Lower leg skin (tissue), 4 donors: ENCODE results near the gene CIB4. TPM values are rescaled to one million over a fixed set of nuclear protein-coding genes. Genes with fewer than 3 reads are reported as not detected.

Source experiments
- DNase-seq, 2 donors: peaks; one replicate each; pipeline ENCODE4 v3.0.0-alpha.2; 2019; ENCODE audit warnings: low spot score in 2 of 2
- H3K4me3 ChIP-seq: fragments of 200-600 bp; sonication (generic); 2 replicates; pipeline ENCODE4 v1.5.1; 2017; ENCODE audit warnings: mild to moderate bottlenecking, low read depth; ENCODE audit not compliant: poor library complexity, severe bottlenecking
- POLR2A ChIP-seq, 2 donors: fragments of 450-650 bp; IDR thresholded peaks; one replicate each; pipeline ENCODE4 v1.6.1; 2016 to 2017; ENCODE audit warnings: antibody characterized with exemption in 2 of 2, mild to moderate bottlenecking in 1 of 2, moderate library complexity in 1 of 2
- WGBS, 2 donors: methylation state at CpG; one replicate each; pipeline ENCODE4 v1.1.5; 2018; 5-methylcytosine and 5-hydroxymethylcytosine counted together
- intact Hi-C: fragments of 100-400 bp; cut with DNase I; formaldehyde crosslinking; loops from one replicate; pipeline ENCODE4 v1.15.0; 2023; ENCODE audit warnings: low total_unique reads
- total RNA-seq, 4 donors: library from RNA; depleted of rRNA; stranded (reverse); fragments of >200 nt; gene quantifications; one replicate each; pipeline ENCODE4 v1.1.0, GENCODE V29; 2016
- TF ChIP-seq, protein P1 (sequence below), 3 donors: fragments of 450-650 bp; IDR thresholded peaks; one replicate each; pipeline ENCODE4 v1.5.1; 2016; ENCODE audit warnings: antibody characterized with exemption in 3 of 3, mild to moderate bottlenecking in 3 of 3, moderate library complexity in 2 of 3

CIB4 gene
- not detected for total RNA-seq

DNA sequence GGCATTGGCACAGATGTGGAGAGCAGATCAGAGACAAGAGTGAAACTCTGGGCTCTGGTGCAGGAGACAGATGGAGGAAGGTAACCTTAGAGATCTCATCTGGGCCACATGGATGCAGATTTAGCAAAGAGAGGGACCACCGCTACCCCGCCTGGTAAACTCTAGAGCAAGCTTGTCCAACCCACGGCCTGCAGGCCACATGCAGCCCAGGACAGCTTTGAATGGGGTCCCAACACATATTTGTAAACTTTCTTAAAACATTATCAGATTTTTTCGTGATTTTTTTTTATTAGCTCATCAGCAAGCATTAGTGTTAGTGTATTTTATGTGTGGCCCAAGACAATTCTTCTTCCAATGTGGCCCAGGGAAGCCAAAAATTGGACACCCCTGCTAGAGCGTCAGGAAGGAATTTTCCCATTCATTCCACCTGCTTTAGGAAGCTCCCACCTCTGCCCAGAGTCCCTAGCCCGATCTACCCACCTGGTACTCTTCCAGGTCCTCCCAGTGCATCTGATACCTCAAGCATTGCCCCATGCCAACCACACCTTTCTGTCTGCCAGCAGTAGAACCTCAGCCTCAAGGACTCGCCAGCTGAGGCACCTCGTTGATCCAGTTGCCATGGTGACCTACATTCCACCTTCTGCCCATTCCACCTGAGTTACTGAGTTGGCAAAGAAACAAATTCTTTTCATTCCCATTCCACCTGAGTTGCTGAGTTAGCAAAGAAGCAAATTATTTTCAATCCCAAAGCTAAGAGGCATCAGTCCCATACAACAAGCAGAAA is at the start of gene CIB4:
TSS of gene CIB4 (minus strand) at position 586 of the 784 bp plus-strand sequence. CDS start at position 534, 52 bp downstream.
- H3K4me3 ChIP-seq: no peak within 1 kb of the TSS
- TF ChIP-seq POLR2A (IDR thresholded peaks at IDR 0.05): no peak
- TF ChIP-seq, protein P1, sequence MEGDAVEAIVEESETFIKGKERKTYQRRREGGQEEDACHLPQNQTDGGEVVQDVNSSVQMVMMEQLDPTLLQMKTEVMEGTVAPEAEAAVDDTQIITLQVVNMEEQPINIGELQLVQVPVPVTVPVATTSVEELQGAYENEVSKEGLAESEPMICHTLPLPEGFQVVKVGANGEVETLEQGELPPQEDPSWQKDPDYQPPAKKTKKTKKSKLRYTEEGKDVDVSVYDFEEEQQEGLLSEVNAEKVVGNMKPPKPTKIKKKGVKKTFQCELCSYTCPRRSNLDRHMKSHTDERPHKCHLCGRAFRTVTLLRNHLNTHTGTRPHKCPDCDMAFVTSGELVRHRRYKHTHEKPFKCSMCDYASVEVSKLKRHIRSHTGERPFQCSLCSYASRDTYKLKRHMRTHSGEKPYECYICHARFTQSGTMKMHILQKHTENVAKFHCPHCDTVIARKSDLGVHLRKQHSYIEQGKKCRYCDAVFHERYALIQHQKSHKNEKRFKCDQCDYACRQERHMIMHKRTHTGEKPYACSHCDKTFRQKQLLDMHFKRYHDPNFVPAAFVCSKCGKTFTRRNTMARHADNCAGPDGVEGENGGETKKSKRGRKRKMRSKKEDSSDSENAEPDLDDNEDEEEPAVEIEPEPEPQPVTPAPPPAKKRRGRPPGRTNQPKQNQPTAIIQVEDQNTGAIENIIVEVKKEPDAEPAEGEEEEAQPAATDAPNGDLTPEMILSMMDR (IDR thresholded peaks at IDR 0.05): no peak
- intact Hi-C loops: no loop called here
- WGBS, 2 donors: 66 to 71% methylated on average over 8 of the region's 8 CpGs
- peak in 1 of 2 donors; percentile 53 for DNase-seq

- no peak for DNase-seq
- TF ChIP-seq, protein P1 (IDR thresholded peaks at IDR 0.05): no peak
- no peak for TF ChIP-seq POLR2A (IDR thresholded peaks at IDR 0.05)
- H3K4me3 ChIP-seq: no peak overlapping the region
- WGBS, 2 donors: 66 to 81% methylated on average over 5 of the region's 5 CpGs
- intact Hi-C loops: no loop called here
Measured at GRCh38 chr2:26687801-26688200, 46.6 kb upstream of the CIB4 start.

- 67 to 69% methylated on average over 4 of the region's 4 CpGs for whole genome bisulfite sequencing, 2 donors
- no peak for DNase-seq
- H3K4me3 ChIP-seq: no peak overlapping the region
- TF ChIP-seq, protein P1 (IDR thresholded peaks at IDR 0.05): no peak
- TF ChIP-seq POLR2A (IDR thresholded peaks at IDR 0.05): no peak
- intact Hi-C loops: no loop called here
Measured at GRCh38 chr2:26687328-26687727, 46.2 kb upstream of the CIB4 start.

DNA sequence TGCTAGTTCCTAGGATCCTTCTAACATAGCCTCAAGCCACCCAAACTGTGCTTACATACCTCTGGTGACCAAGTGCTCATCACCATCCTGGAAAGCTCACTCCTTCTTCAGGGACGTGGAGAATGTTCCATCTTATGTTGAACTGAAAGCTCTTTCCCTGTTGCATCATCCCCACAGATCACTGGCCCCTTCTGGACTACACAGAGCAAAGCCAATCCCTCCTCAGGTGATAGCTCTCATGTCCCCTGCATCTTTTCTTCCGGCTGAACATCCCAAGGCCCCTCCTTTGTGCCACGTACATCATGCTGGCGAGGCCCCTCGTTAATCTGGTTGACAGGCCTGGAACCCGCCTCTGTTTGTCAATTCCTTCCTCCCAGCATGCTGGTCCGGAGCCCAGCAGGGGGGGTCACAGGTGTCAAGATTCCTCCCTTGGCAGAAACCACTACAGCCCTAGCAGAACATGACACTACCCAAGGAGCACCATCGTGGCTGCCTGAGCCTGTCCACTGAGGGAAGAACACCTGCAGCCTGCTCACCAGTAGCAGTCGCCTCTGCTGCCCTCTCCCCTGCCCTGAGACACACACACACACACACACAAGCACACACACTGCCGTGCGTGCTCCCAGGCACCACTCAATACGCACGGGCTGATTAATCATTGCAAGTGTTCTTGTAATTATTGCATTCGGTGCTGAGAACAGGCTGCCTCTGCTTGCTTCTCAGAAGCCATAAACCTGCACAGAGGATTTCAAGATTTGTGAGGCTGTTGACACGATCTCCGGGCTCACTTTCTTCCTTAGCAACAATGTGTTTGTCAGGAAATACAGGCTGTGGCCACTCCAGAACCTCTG is 45.0 kb upstream of the CIB4 start:
- no peak overlapping the region for H3K4me3 ChIP-seq
- 23 to 26% methylated on average over 15 to 16 of the region's 16 CpGs for WGBS, 2 donors
- no peak for DNase-seq
- intact Hi-C loops: no loop called here
- TF ChIP-seq, protein P1 (IDR thresholded peaks at IDR 0.05): no peak
- TF ChIP-seq POLR2A (IDR thresholded peaks at IDR 0.05): no peak

DNA sequence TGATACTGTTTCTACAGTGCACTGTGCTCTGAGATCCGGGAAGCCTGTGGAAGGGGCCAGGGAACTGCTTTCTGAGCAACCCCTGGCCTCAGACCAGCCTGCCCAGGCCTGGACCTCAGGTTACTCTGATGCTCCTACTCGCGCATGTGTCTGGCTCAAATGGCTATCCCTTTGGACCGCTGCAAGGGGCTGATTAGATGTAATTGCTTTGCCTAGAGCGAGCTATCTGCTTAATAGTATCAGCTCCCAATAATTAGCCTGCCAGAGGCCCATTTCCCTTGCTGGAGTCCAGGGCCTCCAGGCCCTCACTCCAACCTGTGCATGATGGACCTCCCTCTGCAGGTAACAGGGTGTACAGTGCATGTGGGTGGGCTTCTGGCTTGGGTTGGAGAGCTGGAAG is 44.2 kb upstream of the CIB4 start:
- no peak overlapping the region for H3K4me3 ChIP-seq
- TF ChIP-seq, protein P1 (IDR thresholded peaks at IDR 0.05): no peak
- TF ChIP-seq POLR2A (IDR thresholded peaks at IDR 0.05): no peak
- 78 to 79% methylated on average over 5 of the region's 5 CpGs for WGBS, 2 donors
- DNase-seq: no peak
- intact Hi-C loops: no loop called here
